Ramos (cell line): ENCODE measurements around the gene VGLL4.
"Not testable (repeated sequence)": the region's sequence is repeated elsewhere in the genome, so short reads cannot be mapped to it uniquely, and the experiment has no call there.

ENCODE experiments used
- in situ Hi-C: fragments of 300-500 bp; cut with MboI; formaldehyde crosslinking; loops from one replicate; pipeline ENCODE4 v1.14.3; 2022; ENCODE audit warnings: low sequenced_read_pairs; ENCODE audit not compliant: unreplicated experiment

The VGLL4 gene

GRCh38 chr3:11541321-11542303 lies 102.1 kb downstream of the VGLL4 start:
- in situ Hi-C loops = no loop called here

GRCh38 chr3:11539677-11540076 lies 104.0 kb downstream of the VGLL4 start:
- in situ Hi-C loops = no loop called here

GRCh38 chr3:11539218-11539617 lies 104.5 kb downstream of the VGLL4 start:
- in situ Hi-C loops = no loop called here

- in situ Hi-C loops = no loop called here
Observed at GRCh38 chr3:11538581-11538980, 105.1 kb downstream of the VGLL4 start.

GRCh38 chr3:11536936-11537612 lies 106.6 kb downstream of the VGLL4 start:
- in situ Hi-C loops = no loop called here

- in situ Hi-C loops = no loop called here
Observed at GRCh38 chr3:11536132-11536935, 107.4 kb downstream of the VGLL4 start.

GRCh38 chr3:11535243-11535960 lies 108.3 kb downstream of the VGLL4 start:
- in situ Hi-C loops = no loop called here

GRCh38 chr3:11534793-11535101 lies 109.0 kb downstream of the VGLL4 start:
- in situ Hi-C loops = no loop called here

GRCh38 chr3:11534011-11534792 lies 109.5 kb downstream of the VGLL4 start:
- in situ Hi-C loops = no loop called here

GRCh38 chr3:11532931-11533391 lies 110.8 kb downstream of the VGLL4 start:
- in situ Hi-C loops = no loop called here

GRCh38 chr3:11530153-11530721 lies 113.5 kb downstream of the VGLL4 start:
- in situ Hi-C loops = no loop called here

GRCh38 chr3:11529281-11529680 lies 114.4 kb downstream of the VGLL4 start:
- in situ Hi-C loops = no loop called here

GRCh38 chr3:11526121-11526520 lies 117.6 kb downstream of the VGLL4 start:
- in situ Hi-C loops = not testable (repeated sequence)

GRCh38 chr3:11523572-11524101 lies 120.1 kb downstream of the VGLL4 start:
- in situ Hi-C loops = no loop called here

- in situ Hi-C loops = no loop called here
Observed at GRCh38 chr3:11522953-11523571, 120.7 kb downstream of the VGLL4 start.

- in situ Hi-C loops = no loop called here
Observed at GRCh38 chr3:11522398-11522715, 121.4 kb downstream of the VGLL4 start.

- in situ Hi-C loops = no loop called here
Observed at GRCh38 chr3:11521167-11521566, 122.5 kb downstream of the VGLL4 start.

GRCh38 chr3:11517601-11518000 lies 126.1 kb downstream of the VGLL4 start:
- in situ Hi-C loops = no loop called here
